GM18858 (cell line): ENCODE data around the gene WRAP73.
"Not testable (repeated sequence)": the region's sequence is repeated elsewhere in the genome, so short reads cannot be mapped to it uniquely, and the experiment has no call there.

ENCODE experiments used
- ATAC-seq: cut with Tn5 transposase; IDR thresholded peaks from one replicate; pipeline ENCODE4 v1.9.1; 2021; ENCODE audit not compliant: unreplicated experiment

WRAP73 gene

GRCh38 chr1:3631320-3632260 is 18.3 kb downstream of the WRAP73 start:
- ATAC-seq = no peak

DNA sequence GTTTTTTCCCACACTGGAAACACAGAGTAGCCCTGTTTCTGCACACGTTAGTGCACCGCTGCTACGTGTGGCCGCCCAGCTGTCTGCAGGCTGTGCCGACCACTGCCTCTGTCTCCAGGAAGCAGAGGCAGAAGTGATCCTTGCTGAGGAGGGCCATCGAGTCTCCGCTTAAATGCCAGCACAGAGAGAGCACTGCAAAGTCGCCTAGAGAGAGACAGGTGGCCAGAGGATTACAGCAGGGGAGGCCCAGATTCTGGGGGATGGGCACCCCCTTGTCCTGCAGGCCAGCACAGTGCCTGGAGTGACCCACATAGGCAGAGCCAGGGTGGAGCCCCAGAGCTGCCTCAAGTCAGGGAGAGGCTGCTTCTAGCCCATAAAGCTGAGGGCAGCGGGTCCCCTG is 19.0 kb downstream of the WRAP73 start:
- no peak for ATAC-seq

DNA sequence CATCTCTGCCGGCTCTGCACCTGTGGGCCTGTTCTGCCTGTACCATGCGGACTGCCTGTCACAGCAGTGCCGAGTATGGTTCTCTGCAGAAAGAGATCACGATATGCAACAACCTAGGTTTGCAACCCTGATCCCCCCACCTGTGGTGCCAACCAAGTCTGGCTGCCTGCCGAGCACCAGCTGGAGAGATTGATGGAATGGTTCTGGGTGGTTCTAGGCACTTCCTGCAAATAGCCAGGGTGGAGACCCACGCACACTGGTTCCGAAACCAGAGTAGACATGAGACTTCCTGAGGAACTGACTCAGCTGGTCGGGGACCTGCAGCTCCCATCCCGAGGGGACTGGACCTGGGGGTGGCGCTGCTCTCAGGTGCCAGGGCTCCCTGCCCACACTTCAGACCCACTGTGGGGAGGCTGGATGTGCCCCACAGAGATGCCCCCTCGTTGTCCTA is 19.7 kb downstream of the WRAP73 start:
- ATAC-seq = no peak

DNA sequence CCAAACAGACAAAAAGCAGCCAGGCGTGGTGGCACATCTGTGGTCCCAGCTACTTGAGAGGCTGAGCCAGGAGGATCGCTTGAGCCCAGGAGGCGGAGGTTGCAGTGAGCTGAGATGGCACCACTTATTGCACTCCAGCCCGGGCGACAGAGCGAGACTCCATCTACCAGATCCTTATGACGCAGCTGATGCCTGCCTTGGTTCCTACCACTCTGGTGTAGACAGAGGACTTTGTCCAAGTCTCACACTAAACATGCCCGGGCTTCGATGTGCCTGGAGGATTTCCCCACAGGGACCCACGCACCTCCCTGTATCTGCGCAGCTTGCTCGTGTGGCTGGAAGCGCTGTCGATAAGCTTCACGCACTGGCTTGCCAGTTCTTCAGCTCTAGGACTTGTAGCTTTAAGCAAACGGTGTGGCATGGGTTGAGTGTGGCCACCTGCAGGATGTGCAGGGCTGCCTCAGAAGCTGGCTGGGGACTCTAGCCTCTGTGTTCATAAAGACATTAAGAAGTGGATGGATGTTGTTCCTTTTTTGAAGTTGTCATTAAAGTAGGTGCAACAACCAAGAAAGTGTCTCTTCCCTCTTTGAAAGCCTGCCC is 20.2 kb downstream of the WRAP73 start:
- ATAC-seq = no peak

DNA sequence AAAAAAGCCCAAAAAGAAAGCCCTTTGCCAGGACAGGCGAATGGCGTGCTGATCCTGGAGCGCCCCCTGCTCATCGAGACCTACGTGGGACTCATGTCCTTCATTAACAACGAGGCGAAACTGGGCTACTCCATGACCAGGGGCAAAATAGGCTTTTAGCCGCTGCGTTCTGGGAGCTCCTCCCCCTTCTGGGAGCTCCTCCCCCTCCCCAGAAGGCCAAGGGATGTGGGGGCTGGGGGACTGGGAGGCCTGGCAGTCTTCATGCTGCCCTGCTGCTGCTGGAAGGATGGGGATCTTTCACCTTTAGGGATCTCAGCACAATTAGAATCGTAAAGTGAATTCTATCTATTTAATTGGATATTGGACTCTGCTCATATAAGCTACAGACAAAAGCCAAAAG is 21.5 kb downstream of the WRAP73 start:
- no peak for ATAC-seq

DNA sequence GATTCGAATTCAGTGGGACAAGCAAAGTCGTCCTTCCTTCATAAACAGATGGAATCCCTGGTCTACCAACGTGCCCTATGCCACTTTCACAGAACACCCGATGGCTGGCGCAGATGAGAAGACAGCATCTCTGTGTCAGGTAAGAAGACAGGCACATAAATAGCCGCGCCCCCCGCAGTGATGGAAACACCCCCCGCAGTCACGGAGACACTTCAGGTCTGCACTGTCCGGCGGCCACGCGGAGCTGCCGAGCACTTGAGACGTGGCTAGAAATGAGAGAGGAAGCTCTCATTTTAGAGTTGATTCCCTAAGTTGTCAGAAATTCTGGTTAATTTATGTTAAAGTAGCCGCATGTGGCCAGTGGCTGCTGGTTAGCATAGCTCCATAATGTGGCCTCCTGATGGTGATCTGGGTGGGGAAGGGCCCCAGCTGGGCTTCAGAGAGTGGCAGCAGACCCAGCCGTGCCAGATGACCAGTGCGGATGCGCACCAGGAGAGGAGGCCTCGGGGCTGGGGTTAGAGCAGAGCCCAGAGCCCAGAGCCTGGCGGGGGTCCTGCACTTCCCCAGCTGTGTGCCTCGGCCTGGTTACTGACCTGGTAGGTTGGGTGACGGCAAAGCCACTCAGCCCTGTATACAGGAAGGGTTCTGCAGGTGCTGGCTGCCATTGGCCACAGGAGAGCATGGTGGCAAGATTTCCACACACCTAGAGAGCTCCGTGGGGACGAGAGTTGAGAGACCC is 22.2 kb downstream of the WRAP73 start:
- no peak for ATAC-seq

DNA sequence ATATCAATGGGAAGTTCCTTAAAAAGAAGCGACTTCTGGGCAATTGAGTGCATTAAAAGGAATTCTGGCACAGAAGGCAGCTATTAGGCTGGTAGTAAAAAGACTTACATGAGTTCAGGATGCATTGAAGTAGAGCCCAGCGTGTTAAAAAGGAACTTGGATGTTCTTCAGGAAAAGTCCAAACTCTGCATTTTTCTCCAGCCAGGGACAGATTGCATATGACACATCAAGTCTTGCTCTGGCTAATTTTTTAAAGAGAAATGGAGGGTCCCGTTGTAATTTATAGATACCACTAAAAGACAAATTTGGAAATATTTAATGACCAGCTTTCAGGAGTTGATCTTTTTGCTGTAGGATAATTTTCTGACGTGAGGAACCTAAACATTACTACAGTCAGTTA is 23.9 kb downstream of the WRAP73 start:
- no peak for ATAC-seq

DNA sequence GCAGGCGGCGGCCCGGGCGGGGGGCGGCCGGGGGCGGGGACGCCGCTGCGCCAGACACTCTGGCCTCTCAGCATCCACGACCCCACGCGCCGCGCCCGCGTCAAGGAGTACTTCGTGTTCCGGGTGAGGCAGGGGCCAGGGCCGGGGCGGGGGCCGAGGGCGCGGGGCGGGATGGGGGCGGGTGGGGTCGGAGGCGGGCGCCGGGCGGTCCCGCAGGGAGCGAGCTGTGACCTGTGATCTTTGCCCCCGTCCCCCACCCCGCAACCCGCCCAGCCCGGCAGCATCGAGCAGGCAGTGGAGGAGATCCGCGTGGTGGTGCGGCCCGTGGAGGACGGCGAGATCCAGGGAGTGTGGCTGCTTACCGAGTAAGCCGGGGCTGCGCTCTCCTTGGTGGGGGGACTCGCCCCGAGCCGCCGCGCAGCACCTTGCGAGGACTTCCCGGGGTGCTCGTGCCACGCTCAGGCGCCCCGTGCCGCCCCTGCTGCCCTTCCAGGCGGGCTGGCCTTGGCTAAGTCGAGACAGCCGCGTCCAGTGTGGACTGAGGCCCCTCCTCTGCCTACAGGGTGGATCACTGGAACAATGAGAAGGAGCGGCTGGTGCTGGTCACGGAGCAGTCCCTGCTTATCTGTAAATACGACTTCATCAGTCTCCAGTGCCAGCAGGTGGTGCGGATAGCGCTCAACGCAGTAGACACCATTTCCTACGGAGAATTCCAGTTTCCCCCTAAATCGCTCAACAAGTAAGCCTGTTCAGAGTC is 24.6 kb downstream of the WRAP73 start:
- ATAC-seq = no peak

GRCh38 chr1:3624200-3625136 is 25.4 kb downstream of the WRAP73 start, which contains the start of gene TPRG1L:
TPRG1L (plus strand) TSS chr1:3625015; CDS start chr1:3625073, 58 bp downstream.
- ATAC-seq = peak; percentile 84

DNA sequence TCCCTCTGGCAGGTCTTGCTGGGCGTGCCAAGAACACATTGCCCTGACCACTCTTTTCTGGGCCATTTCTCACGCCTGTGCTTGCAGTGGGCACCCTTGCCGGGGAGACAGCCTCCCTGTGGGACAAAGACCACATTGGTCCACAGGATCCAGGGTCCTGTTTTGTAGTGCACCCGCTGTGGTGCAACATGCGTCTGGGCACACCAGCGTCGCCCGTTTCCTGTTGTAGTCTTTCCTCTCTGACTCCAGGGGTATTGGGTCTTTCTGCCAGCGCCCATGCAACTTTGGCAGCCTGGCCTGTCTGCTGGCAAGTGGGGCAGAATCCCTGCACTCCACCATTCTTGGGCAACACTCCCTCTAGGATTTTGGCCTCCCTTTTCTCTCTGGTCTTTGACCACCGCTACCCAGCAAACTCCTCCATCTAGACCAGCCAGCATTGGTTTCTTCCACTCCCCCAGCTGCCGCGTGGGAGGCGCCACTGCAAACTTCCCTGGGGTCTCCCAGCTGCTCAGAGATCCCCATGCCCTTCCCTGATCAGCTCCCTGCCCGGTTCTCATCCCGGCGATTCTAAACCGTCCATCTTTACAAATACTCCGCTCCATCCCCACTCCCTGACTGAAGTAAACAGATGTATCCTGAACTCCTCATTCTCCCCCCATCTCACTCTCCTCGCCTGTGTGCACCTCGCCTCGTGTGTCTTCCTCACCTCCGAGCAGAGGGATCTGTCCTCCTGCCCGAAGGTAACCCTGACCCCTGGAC is 26.3 kb downstream of the WRAP73 start:
- ATAC-seq = no peak

GRCh38 chr1:3622102-3622501 is 27.8 kb downstream of the WRAP73 start:
- not testable (repeated sequence) for ATAC-seq

- not testable (repeated sequence) for ATAC-seq
Observed at GRCh38 chr1:3621151-3621671, 28.7 kb downstream of the WRAP73 start.

DNA sequence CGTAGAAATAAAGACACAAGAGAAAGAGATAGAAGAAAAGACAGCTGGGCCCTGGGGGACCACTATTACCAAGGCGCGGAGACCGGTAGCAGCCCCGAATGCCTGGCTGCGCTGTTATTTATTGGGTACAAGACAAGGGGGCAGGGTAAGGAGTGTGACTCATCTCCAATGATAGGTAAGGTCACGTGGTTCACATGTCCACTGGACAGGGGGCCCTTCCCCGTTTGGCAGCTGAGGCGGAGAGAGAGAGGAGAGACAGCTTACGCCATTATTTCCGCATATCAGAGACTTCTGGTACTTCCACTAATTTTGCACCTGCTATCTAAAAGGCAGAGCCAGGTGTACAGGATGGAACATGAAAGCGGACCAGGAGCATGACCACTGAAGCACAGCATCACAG is 29.2 kb downstream of the WRAP73 start:
- ATAC-seq = no peak

GRCh38 chr1:3618881-3619671 is 30.8 kb downstream of the WRAP73 start:
- ATAC-seq = no peak

GRCh38 chr1:3618531-3618880 is 31.4 kb downstream of the WRAP73 start:
- no peak for ATAC-seq

GRCh38 chr1:3617806-3618345 is 32.0 kb downstream of the WRAP73 start:
- ATAC-seq = no peak

- ATAC-seq = no peak
Observed at GRCh38 chr1:3616861-3617260, 33.0 kb downstream of the WRAP73 start.
